Gastrocnemius medialis (tissue), 4 donors: Measurements from ENCODE around the gene ANKRD18A.

ENCODE experiments used
- POLR2A ChIP-seq, 2 donors: fragments of 450-650 bp; IDR thresholded peaks; one replicate each; pipeline ENCODE4 v1.6.1; 2017; ENCODE audit warnings: antibody characterized with exemption in 2 of 2, mild to moderate bottlenecking in 2 of 2, moderate library complexity in 2 of 2
- TF ChIP-seq, protein P1 (sequence below), 5 experiments: fragments of 450-650 bp in 3 of 5; fragments of 200-600 bp in 2 of 5; sonication (generic) in 2 of 5; IDR thresholded peaks in 4 of 5; conservative IDR thresholded peaks in 1 of 5; 1 replicate in 4 of 5; 2 replicates in 1 of 5; pipeline ENCODE4 v1.5.1; 2016 to 2019; ENCODE audit warnings: antibody characterized with exemption in 5 of 5, mild to moderate bottlenecking in 3 of 5, moderate library complexity in 3 of 5

DNA sequence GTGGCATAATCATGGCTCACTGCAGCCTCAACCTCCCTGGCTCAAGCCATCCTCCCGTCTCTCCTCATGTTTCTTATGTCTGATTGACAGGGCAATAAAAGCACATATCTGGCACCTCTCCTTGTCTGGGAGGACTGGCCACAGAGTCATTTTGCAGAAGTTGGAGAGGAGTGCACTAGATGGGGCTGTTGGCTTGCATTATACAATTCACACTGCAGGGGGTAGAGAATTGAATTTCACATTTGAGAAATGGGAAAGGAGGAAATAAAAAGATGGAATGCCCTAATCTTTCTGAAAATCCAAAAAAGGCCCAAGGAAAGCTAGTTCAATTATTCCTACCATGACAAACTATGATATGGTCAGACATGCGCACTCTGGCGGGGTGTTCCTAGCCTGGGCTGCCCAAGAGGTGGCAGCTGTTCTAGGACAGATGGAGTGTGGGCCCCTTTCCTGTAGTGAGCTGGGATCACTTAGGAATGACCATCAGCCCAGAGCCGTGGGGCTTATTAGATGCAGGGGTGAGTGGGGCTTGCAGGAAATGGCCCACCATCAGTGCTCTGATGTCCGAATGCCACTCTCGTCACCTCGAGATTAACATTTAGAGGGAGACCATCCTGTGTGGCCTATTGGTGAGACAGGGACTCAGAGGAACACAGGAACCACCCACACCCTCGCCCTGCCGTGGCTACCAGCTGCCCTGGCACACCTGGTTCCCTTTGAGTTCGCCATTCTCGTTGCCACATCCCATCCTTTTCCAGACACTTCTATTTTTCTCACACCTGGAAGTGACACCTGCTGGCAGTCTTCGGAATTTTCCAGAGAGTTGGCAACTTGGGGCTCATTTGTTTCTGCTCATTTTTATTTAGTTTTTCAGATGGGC, 21.8 kb upstream of the ANKRD18A start:
- TF ChIP-seq POLR2A (IDR thresholded peaks at IDR 0.05) = no peak
- TF ChIP-seq, protein P1, sequence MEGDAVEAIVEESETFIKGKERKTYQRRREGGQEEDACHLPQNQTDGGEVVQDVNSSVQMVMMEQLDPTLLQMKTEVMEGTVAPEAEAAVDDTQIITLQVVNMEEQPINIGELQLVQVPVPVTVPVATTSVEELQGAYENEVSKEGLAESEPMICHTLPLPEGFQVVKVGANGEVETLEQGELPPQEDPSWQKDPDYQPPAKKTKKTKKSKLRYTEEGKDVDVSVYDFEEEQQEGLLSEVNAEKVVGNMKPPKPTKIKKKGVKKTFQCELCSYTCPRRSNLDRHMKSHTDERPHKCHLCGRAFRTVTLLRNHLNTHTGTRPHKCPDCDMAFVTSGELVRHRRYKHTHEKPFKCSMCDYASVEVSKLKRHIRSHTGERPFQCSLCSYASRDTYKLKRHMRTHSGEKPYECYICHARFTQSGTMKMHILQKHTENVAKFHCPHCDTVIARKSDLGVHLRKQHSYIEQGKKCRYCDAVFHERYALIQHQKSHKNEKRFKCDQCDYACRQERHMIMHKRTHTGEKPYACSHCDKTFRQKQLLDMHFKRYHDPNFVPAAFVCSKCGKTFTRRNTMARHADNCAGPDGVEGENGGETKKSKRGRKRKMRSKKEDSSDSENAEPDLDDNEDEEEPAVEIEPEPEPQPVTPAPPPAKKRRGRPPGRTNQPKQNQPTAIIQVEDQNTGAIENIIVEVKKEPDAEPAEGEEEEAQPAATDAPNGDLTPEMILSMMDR (IDR thresholded peaks at IDR 0.05 in 4 of 5, conservative IDR thresholded peaks at IDR 0.05 in 1 of 5) = no peak
